Measurements from ENCODE around the gene PRR19. TPM values are rescaled to one million over a fixed set of nuclear protein-coding genes. Genes with fewer than 3 reads are reported as not detected.
A peak's percentile ranks its signal among the peaks of the same experiment; 100 is the strongest.

PRR19 gene
- total RNA-seq, 1 experiment from 2014 or later = 3.6 TPM

GRCh38 chr19:42275517-42275916, 26.4 kb upstream of the PRR19 start:
- no peaks in the 10 kb centered on the region for H3K9me3 ChIP-seq (ENCODE audit: low read depth, low read length, poor library complexity, severe bottlenecking)
- no TSS peak for BruUV-seq (replicated peaks)
- H3K4me3 ChIP-seq (ENCODE audit: low read depth, low read length, poor library complexity, severe bottlenecking) = no peak overlapping the region
- peak overlapping the region; percentile 49 for H3K27ac ChIP-seq (ENCODE audit: low read depth, low read length, poor library complexity, severe bottlenecking)
- H3K27me3 ChIP-seq (replicated peaks; ENCODE audit: insufficient read depth, low read depth, low read length, poor library complexity) = no peaks in the 10 kb centered on the region
- H3K36me3 ChIP-seq (ENCODE audit: insufficient read depth, low read length, poor library complexity, severe bottlenecking) = peaks cover 8% of the 10 kb centered on the region
- ChIA-PET POLR2A (ENCODE audit: low non-redundant PET) (no interaction called here), CTCF (no interaction called here)
- DNase-seq (ENCODE audit: low spot score) = no peak
- intact Hi-C loops (cut with micrococcal nuclease; ENCODE audit: unreplicated experiment) = no loop called here
- TF ChIP-seq CTCF (conservative IDR thresholded peaks at IDR 0.05; ENCODE audit: low read depth, low read length) (no peak), EZH2 (IDR thresholded peaks at IDR 0.05; ENCODE audit: borderline replicate concordance, low read depth, low read length, poor library complexity, severe bottlenecking) (no peak)
- peaks cover 22% of the 10 kb centered on the region for H3K4me1 ChIP-seq (ENCODE audit: insufficient read depth, low read length, poor library complexity, severe bottlenecking)

GRCh38 chr19:42276284-42276683, 25.6 kb upstream of the PRR19 start:
- ChIA-PET CTCF (no interaction called here), POLR2A (ENCODE audit: low non-redundant PET) (no interaction called here)
- peaks cover 22% of the 10 kb centered on the region for H3K4me1 ChIP-seq (ENCODE audit: insufficient read depth, low read length, poor library complexity, severe bottlenecking)
- H3K27ac ChIP-seq (ENCODE audit: low read depth, low read length, poor library complexity, severe bottlenecking) = peak overlapping the region; percentile 49
- no peaks in the 10 kb centered on the region for H3K9me3 ChIP-seq (ENCODE audit: low read depth, low read length, poor library complexity, severe bottlenecking)
- no peak for DNase-seq (ENCODE audit: low spot score)
- no peak overlapping the region for H3K4me3 ChIP-seq (ENCODE audit: low read depth, low read length, poor library complexity, severe bottlenecking)
- intact Hi-C loops (cut with micrococcal nuclease; ENCODE audit: unreplicated experiment) = no loop called here
- TF ChIP-seq EZH2 (IDR thresholded peaks at IDR 0.05; ENCODE audit: borderline replicate concordance, low read depth, low read length, poor library complexity, severe bottlenecking) (no peak), CTCF (conservative IDR thresholded peaks at IDR 0.05; ENCODE audit: low read depth, low read length) (no peak)
- H3K27me3 ChIP-seq (replicated peaks; ENCODE audit: insufficient read depth, low read depth, low read length, poor library complexity) = no peaks in the 10 kb centered on the region
- peaks cover 8% of the 10 kb centered on the region for H3K36me3 ChIP-seq (ENCODE audit: insufficient read depth, low read length, poor library complexity, severe bottlenecking)
- no TSS peak for BruUV-seq (replicated peaks)

DNA sequence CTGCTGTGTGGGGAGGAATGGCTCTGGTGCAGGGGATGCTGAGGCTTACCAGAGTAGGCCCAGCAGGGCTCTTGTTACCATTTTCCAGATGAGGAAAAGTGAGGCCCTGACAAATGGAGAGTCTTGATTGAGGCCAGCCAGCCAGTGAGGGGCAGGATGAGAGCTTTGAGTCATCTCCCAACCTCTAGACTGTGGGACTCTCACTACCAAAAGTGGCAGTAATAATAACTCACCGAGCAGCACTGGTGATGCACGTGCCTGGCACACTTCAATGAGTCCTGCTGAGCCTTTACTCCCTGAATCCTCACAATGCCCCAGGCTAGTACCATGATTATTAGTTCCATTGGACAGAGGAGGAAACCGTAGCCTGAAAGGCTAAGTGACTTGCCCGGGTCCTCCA, 25.1 kb upstream of the PRR19 start:
- peaks cover 27% of the 10 kb centered on the region for H3K4me1 ChIP-seq (ENCODE audit: insufficient read depth, low read length, poor library complexity, severe bottlenecking)
- intact Hi-C loops (cut with micrococcal nuclease; ENCODE audit: unreplicated experiment) = no loop called here
- H3K27me3 ChIP-seq (replicated peaks; ENCODE audit: insufficient read depth, low read depth, low read length, poor library complexity) = no peaks in the 10 kb centered on the region
- BruUV-seq (replicated peaks) = no TSS peak
- H3K36me3 ChIP-seq (ENCODE audit: insufficient read depth, low read length, poor library complexity, severe bottlenecking) = peaks cover 8% of the 10 kb centered on the region
- no peak overlapping the region for H3K4me3 ChIP-seq (ENCODE audit: low read depth, low read length, poor library complexity, severe bottlenecking)
- ChIA-PET CTCF (no interaction called here), POLR2A (ENCODE audit: low non-redundant PET) (no interaction called here)
- DNase-seq (ENCODE audit: low spot score) = no peak
- peak overlapping the region; percentile 49 for H3K27ac ChIP-seq (ENCODE audit: low read depth, low read length, poor library complexity, severe bottlenecking)
- no peaks in the 10 kb centered on the region for H3K9me3 ChIP-seq (ENCODE audit: low read depth, low read length, poor library complexity, severe bottlenecking)
- TF ChIP-seq EZH2 (IDR thresholded peaks at IDR 0.05; ENCODE audit: borderline replicate concordance, low read depth, low read length, poor library complexity, severe bottlenecking) = no peak
- no peak for TF ChIP-seq CTCF (conservative IDR thresholded peaks at IDR 0.05; ENCODE audit: low read depth, low read length)
